Fibroblast of pulmonary artery (primary cell): ENCODE results near the gene TRIM63.

ENCODE experiments used
- DNase-seq: peaks from one replicate; pipeline ENCODE4 v3.0.0-alpha.2; 2010; ENCODE audit warnings: low read depth
- H3K4me3 ChIP-seq: replicated peaks from 2 replicates; pipeline ENCODE4 v1.5.1; 2011; ENCODE audit warnings: low read depth, mild to moderate bottlenecking, control low read depth, low read length, moderate library complexity
- CTCF ChIP-seq: IDR thresholded peaks from 2 replicates; pipeline ENCODE4 v1.5.1; 2011; ENCODE audit warnings: mild to moderate bottlenecking, control low read depth, low read length, inconsistent platforms; ENCODE audit errors: missing control alignments

Gene TRIM63

DNA sequence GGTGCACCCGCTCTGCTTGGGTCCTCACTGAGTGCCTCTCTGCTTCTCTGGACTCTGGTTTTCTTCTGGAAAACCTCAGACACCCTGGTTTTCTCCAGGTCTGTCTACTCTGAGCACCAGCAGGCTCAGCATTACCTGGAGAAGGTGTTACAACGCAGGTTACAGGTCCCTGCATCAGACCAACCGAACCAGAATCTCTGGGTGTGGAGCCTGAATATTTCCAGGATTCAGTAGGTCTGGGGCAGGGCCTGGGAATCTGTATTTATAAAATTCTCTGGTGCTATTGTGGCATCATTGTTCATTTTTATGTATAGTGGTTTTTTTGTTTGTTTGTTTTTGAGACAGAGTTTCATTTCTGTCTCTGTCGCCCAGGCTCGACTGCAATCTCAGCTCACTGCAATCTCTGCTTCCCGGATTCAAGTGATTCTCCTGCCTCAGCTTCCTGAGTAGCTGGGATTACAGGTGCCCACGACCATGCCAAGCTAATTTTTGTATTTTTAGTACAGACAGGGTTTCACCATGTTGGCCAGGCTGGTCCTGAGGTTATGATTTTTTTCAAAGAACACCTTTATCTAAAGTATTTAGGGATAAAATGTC, 20.1 kb downstream of the TRIM63 start:
- DNase-seq, result no peak
- TF ChIP-seq CTCF, result no peak
- H3K4me3 ChIP-seq, result no peak overlapping the region

DNA sequence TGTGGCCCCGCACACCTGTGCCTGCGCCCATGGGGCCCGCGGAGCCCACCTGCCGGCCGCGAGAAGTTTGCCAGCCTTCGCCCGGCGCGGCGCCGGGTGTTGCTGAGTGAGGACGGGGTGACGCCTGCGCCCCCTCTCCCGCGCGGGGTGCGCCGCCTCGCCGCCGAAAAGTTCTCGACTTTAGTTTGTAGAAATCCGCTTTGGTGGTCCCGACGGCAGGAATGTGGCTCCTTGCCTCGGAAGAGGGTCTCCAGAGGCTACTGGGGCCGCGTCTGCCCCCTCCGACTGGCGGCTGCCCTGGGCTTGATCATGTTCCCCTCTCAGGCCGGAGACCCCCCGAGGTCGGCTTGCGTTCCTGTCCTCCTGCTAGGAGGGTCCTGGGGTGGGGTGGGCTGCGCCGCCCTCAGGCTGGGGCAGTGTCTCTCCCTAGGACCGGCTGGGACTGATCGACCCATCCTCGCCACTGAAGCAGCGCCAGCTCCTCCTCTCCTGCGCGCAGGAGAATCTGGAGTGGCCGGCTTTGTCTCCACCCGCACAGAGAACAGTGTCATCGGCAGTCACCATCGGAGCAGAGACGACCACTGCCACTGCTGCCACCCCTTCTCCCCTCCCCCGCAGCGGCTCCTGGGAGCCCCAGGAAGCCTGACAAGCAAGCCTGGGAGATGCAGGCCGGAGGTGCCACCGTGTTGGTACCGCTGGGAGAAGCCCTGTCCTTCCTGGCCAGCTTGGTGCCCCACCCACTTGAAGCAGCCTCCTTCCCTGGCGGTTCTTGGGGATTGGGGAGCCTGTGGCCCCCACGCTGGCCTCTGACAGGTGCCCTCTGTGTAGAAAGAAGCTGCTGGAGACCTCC, 21.0 kb downstream of the TRIM63 start:
- TF ChIP-seq CTCF, result no peak
- H3K4me3 ChIP-seq, result no peak overlapping the region

GRCh38 chr1:26045722-26046245, 21.6 kb downstream of the TRIM63 start, which contains the start of gene SLC30A2:
TSS of gene SLC30A2 (minus strand) at chr1:26046118. CDS start at chr1:26045896, 222 bp downstream.
- H3K4me3 ChIP-seq, result no peak within 1 kb of the TSS
- no peak for DNase-seq
- TF ChIP-seq CTCF, result no peak

More for the DNA sequence above, 21.0 kb downstream of the TRIM63 start:
- no peak for DNase-seq

DNA sequence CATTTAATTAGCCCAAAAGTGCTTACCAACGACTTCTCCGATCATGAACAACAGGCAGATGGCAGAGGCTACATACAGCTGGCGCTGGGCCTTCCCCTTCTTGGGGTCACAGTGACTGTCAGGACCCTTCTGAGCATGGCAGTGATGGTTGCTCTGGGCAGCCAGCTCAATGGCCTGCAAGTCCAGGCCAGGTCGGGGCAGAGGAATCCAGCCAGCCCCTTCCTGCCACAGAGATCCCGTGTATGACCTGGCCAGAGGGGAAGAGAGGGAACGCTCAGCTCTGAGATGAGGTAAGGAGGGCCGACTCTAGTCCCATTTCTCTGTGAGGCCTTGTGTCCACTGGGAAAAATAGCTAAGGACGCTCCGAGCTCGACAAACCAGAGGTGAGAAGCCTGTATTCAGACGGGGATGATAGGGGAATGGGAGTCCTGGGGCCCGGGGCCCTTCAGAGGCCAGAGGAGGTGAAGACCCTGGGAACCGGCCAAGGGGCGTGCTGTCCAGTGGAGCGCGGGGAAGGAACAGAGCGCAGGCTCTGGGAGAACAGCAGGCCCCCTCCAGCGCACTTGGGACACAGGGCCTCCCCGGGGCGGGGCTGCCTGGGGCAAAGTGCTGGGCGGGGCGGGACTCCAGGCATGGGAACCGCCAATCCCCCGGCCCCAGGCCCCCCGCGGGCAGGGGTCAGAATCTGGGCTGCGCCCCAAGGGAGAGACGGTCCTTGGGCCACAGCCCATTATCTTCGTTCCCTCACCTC, 22.3 kb downstream of the TRIM63 start:
- H3K4me3 ChIP-seq, result no peak overlapping the region
- no peak for DNase-seq
- TF ChIP-seq CTCF, result no peak

GRCh38 chr1:26044414-26044813, 23.0 kb downstream of the TRIM63 start:
- no peak for TF ChIP-seq CTCF
- no peak overlapping the region for H3K4me3 ChIP-seq
- no peak for DNase-seq

- H3K4me3 ChIP-seq, result no peak overlapping the region
- no peak for TF ChIP-seq CTCF
- no peak for DNase-seq
Measured at GRCh38 chr1:26043765-26044164, 23.7 kb downstream of the TRIM63 start.
